HG03066 (cell line): ENCODE data around the gene NUDT22.

Experiments
- ATAC-seq: cut with Tn5 transposase; IDR thresholded peaks from one replicate; pipeline ENCODE4 v1.9.1; 2021; ENCODE audit warnings: low read depth; ENCODE audit not compliant: unreplicated experiment

The NUDT22 gene

GRCh38 chr11:64206457-64207255, 19.4 kb upstream of the NUDT22 start, which contains the start of gene FERMT3:
TSS of gene FERMT3 (plus strand) at chr11:64206721. CDS start at chr11:64207365, 644 bp downstream.
- ATAC-seq, result no peak

- ATAC-seq, result peak; percentile 43
These were observed 18.6 kb upstream of the NUDT22 start for GRCh38 chr11:64207256-64208085.

GRCh38 chr11:64208086-64208795, 17.8 kb upstream of the NUDT22 start:
- ATAC-seq, result no peak

- no peak for ATAC-seq
These were observed 17.1 kb upstream of the NUDT22 start for GRCh38 chr11:64208796-64209562.

- ATAC-seq, result no peak
These were observed 16.6 kb upstream of the NUDT22 start for GRCh38 chr11:64209563-64209843.

GRCh38 chr11:64210301-64211020, 15.6 kb upstream of the NUDT22 start:
- no peak for ATAC-seq

GRCh38 chr11:64211181-64211872, 14.7 kb upstream of the NUDT22 start:
- no peak for ATAC-seq

- ATAC-seq, result no peak
These were observed 9.2 kb upstream of the NUDT22 start for GRCh38 chr11:64216879-64217278.

GRCh38 chr11:64218628-64219353, 7.3 kb upstream of the NUDT22 start:
- no peak for ATAC-seq

GRCh38 chr11:64219354-64219684, 6.8 kb upstream of the NUDT22 start:
- no peak for ATAC-seq

GRCh38 chr11:64219755-64220154, 6.3 kb upstream of the NUDT22 start:
- no peak for ATAC-seq

GRCh38 chr11:64220271-64220670, 5.8 kb upstream of the NUDT22 start:
- ATAC-seq, result no peak

- no peak for ATAC-seq
These were observed 5.3 kb upstream of the NUDT22 start for GRCh38 chr11:64220798-64221197.

- no peak for ATAC-seq
These were observed 3.4 kb upstream of the NUDT22 start for GRCh38 chr11:64222651-64223000.

- ATAC-seq, result no peak
These were observed 2.9 kb upstream of the NUDT22 start for GRCh38 chr11:64223001-64223651.

GRCh38 chr11:64224151-64224890, 1.8 kb upstream of the NUDT22 start:
- no peak for ATAC-seq

GRCh38 chr11:64224891-64225607, 1.0 kb upstream of the NUDT22 start:
- ATAC-seq, result no peak
